Measurements from ENCODE around the gene STPG4.

Gene STPG4

GRCh38 chr2:47070920-47071824 is 83.9 kb downstream of the STPG4 start:
- DNase-seq (ENCODE audit: low read depth): peak; percentile 26

- no peak for DNase-seq (ENCODE audit: low read depth)
Measured at GRCh38 chr2:47070155-47070919, 84.8 kb downstream of the STPG4 start.

DNA sequence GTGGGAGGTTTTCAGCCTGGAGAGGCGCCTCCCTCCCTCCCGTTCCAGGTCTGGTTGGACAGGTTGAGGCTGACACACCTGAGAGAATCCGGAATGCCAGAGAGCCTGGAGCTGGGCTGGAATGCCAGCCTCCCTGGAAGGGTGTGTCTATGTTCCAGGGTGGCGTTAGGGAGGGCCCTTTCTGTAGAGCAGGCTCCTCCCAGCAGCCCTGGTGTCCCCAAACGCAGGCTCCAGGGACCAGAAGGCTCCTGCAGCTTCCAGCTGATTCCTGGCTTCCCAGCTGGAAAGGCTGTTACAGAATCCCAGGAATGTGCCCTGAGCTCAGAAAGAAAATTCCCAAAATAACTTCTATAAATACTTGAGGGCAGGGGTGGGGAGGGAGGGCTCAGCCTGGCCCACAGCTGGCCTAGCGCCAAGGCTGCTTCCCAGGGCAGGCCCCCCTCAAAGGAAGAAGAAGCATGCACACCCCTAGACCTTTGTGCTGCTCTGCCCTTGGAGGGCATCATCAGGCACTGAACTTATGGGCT is 85.4 kb downstream of the STPG4 start:
- DNase-seq (ENCODE audit: low read depth): no peak

DNA sequence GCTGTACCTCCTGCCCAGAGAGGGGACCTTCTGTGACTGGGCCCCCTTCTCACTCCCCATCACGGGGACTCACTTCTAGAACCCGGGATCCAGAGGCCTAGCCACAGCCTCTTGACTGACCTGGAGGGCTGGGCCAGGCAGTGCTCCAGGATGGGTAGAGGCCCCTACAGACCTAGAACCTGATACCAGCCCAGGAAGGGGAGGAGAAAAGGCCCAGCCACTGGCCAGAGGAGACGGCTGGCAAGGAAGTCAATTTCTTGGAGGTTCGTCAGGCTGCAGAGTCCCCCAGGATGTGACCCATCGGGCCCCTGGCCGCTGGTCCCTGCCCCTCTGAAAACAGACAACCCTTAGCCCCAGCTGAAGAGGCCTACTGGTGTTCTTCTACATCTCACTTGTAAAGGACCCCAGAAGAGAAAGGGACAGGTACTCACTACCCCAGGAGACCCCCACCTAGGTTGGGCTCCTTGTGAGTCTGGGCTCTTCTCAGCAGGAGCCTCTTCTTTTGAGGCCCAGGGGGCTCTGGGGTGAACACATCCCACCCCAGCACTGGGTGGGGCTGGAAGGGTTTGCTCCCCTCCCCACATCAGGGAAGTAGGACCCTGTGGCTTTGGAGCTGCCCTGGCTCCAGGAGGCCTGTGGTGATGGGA is 86.0 kb downstream of the STPG4 start:
- DNase-seq (ENCODE audit: low read depth): no peak

DNA sequence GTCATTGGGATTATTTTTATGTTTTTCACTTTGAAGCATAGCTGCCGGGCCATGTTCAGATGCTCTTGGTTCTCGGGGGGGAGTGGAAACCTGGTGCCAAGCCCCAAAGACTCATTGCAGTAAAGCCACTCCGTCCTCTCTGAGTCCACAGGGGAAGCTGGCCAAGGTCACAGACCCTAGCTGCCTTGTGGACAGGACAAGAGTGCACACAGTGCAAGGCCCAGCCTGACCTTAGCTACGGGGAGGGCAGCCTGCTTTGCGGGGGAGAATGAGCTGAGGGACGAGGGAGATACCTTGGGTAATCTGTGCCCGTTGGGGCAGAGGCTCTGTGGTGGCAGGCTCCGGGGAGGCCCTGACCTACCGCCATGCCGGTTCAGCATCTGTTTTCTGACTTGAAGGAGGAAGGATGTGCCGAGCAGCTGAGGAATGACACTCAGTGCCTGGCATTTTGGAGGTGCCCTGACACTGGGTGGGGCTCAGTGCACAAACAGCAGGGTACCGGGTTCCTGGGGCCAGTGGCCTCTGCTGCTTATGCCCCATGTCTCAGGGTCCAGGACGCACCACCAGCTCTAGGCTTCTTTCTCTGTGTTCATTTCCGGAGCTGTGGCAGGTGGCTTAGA is 87.2 kb downstream of the STPG4 start:
- no peak for DNase-seq (ENCODE audit: low read depth)

DNA sequence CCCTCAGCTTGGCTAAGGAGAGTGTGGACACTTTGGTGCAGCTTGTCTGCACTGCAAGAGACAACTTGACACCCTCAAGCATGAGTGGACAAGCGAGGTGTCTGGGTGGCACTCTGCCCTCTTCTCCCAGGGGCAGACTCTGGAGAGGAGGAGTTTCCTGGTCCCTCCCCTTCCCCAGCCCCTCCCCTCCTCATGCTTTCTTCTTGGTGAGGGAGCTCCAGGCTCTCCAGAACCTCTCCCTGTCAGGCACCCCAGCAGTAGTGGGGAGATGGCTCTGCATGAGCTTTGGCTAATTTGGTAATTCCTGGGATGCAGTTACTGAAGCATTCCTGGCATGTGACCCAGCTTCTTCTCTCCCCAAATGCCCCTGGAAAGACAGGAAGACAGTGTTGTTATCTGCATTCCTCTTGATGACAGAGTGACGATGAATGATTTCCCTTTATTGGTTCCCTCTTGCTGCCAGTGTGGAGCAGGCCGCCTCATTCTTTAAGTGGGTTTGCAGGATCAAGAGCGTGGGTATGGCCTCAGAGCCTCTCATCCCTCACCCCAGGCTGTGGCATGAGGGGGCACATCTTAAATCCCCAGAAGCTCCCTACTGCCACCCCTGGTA is 89.2 kb downstream of the STPG4 start:
- no peak for DNase-seq (ENCODE audit: low read depth)

GRCh38 chr2:47065343-47065742 is 89.8 kb downstream of the STPG4 start:
- no peak for DNase-seq (ENCODE audit: low read depth)

GRCh38 chr2:47064106-47064505 is 91.0 kb downstream of the STPG4 start:
- DNase-seq (ENCODE audit: low read depth): no peak

DNA sequence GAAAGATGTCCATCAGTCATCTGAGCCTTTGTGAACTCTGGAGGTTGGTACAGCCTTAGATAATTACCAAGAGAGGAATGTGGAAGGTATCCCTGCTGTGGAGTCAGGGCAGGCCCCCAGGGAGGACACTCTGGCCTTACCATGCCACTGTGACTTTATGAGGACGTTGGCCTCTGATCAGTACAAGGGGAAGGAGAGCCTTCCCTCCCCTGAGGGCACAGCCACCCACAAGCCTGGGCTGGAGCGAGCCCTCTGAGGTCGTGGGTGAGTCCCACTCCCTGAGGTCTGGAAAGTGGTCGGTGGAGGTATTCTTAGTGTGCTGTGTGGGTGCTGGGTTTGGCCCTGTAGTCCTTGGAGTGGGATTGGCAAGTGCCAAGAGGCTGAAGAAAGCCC is 91.6 kb downstream of the STPG4 start:
- DNase-seq (ENCODE audit: low read depth): no peak

GRCh38 chr2:47062681-47063537 is 92.2 kb downstream of the STPG4 start:
- no peak for DNase-seq (ENCODE audit: low read depth)

DNA sequence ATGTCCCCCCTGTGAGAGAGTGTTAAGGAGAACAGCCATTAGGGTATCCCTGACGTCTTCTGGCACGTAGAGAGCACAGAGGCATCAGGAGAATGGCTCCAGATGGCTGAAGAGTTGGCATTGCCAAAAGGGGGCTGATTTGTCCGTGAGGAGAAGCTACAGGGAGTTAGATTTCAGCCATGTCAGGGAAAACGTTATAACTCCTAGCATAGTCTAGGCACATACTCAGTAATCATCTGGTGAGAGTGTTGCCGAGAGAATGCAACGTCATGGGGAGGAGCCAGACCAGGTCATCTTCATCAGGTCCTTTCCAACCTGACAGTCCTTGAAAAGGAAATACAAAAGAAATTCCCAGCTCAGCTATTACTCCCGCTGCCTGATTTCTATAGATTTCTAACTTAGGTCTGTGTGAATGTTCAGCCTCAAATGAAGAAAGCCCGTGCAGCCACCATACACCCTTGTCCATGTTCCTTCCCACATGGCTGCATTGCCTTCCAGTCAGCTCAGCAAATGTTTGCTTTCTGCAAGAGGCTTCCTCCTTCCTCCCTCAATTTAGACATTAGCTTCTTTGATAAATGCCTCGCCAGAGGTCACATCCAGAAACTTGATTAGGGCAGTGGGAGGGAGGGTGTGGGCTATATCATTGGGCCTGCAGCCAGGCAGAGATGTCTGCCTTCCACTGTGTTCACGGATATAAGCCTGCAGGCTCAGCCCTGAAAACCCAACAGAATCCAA is 93.0 kb downstream of the STPG4 start:
- DNase-seq (ENCODE audit: low read depth): no peak

DNA sequence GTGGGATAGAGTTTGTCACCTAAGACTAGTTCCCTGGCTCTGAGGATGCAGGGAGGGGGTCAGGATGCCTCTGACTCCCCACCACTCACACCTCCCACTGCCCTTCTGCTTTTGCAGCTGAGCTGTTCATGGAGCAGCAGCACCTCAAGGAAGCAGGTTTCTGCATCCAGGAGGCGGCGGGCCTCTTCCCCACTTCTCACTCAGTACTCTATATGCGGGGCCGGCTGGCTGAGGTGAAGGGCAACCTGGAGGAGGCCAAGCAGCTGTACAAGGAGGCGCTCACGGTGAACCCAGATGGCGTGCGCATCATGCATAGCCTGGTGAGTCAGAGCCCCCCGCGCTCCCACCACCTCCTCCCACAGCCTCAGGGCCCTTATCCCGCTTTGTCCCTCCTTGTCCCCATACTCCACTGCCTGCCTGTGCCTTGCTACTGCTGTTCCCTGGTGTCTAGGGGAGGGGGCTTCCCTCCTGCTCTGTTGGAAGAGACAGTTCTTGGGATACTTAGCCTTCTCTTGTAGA is 94.4 kb downstream of the STPG4 start:
- no peak for DNase-seq (ENCODE audit: low read depth)

DNA sequence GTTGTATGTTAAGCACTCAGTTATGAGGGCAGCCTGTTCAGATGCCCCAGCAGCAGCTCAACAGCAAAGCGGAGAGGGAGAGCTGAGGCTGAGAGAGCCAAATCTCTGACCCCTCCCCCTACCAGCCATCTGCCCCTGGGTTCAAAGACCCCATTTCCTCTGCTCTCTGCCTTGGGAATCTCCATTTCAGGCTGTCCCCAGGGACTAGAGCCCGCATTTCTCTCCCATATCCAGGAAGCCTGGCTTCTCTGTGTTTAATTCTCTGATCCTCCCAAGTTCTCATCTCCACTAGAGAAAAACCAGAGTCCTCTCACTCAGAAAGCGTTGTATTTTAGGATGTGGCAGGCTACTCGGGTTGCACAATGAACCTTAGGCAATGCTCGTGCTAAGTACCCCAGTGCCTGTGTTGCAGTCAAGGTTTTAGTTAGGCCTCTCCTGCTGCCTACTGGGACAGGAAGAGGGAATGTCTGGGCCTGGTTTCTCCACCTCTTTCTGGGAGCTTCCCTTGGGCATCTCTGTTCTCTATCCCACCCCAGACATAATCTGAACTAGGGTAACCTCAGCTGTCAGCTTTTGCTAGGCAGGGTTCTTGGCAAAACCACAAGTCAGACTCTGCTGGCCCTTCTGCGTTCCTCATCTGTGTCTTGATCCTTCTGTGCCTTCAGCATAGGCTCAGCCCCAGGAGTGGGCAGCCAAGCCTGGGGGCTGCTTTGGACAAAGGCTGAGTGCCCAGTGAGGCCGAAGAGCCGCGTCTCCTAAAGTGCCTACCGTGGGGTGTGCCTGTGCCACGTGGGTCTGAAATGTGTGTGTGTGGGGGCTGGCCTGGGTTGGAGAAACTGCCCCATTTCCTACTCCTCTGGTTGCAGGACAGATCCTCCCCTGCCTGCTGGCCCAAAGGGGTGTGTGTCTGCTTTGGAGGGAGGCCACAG is 96.8 kb downstream of the STPG4 start:
- DNase-seq (ENCODE audit: low read depth): no peak

- DNase-seq (ENCODE audit: low read depth): no peak
Measured at GRCh38 chr2:47057687-47058002, 97.5 kb downstream of the STPG4 start.

DNA sequence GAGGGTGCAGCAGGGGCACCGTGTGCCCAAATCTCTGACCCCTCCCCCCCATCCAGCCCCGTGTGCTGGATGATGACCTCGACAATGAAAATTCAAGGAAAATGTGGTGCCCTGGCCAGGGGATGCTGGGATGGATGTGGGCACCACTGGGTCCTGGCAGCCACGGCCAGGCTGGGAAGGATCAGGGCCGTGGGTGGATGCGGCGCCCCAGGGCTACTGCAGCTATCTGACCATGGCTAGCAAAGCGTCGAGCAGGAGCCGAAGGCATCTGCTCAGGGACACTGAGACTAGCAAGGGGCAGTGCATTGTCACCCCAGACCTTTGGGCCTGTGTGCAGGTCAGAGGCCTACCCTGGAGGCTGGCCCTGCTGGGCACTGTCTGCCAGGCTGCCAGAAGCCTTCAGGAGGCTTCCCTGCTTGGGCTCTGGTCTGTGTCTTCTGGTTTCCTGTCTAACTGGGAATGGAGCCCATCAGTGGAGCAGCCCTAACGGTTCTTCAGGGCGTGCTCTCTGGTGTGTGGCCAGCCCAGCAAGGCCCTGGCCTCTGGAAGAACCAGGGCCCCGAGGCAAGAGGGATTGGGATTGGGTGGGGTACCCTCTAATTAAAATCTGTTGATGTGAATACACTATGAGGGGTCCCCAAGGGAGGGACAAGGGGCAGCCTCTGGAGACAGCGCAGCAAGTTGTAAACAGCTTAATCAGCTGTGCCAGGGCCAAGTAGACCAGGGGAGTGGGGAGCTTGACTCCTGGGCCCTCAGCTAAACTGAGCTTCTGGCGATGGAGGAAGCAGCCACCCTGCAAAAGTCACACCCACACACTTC is 98.0 kb downstream of the STPG4 start:
- DNase-seq (ENCODE audit: low read depth): no peak

DNA sequence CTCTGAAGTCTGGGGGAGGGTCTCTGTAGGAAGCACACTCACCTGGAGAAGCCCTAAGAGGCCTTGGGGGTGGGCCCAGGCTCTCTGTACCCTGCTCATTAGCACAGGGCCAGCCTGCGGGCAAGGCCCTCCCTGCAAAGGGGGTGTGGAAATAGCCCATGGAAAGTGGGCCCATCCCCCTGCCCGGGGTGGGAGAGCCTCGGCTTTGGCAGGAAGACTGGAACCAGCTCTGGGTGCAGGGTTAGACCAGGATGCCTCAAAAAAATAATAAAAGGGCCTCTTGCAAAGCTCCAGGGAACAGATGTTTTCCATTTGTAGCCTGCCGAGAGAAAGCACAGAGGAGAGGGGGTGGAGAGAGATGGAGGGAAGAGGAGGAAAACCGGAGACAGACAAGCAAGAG is 98.7 kb downstream of the STPG4 start:
- no peak for DNase-seq (ENCODE audit: low read depth)

DNA sequence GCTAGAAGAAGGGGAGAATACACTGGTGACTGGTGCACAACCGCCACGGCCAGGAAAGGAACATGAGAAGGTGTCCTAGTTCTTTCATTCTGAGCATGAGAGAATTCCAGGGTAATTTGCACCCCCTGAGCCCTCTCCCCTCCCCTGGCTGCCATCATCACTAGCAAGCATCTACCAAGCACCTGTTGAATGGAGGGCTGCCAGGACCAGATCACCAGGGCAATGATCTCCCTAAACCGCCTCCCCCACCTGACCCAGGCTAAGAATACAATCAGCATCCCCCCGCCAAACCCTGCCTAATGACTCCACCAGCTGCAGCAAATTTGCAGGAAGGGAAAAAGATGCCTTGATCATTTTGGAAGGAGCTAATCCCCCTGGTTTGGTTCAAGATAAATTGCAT is 100.2 kb downstream of the STPG4 start:
- DNase-seq (ENCODE audit: low read depth): no peak

- DNase-seq (ENCODE audit: low read depth): no peak
Measured at GRCh38 chr2:47054036-47054555, 101.0 kb downstream of the STPG4 start.
